ENCODE measurements around the gene GLE1. TPM values are rescaled to one million over a fixed set of nuclear protein-coding genes. Genes with fewer than 3 reads are reported as not detected.
A peak's percentile ranks its signal among the peaks of the same experiment; 100 is the strongest.

The GLE1 gene
- total and polyA plus RNA-seq, 7 donors: 17.6 to 29.4 (median 20.8) TPM

DNA sequence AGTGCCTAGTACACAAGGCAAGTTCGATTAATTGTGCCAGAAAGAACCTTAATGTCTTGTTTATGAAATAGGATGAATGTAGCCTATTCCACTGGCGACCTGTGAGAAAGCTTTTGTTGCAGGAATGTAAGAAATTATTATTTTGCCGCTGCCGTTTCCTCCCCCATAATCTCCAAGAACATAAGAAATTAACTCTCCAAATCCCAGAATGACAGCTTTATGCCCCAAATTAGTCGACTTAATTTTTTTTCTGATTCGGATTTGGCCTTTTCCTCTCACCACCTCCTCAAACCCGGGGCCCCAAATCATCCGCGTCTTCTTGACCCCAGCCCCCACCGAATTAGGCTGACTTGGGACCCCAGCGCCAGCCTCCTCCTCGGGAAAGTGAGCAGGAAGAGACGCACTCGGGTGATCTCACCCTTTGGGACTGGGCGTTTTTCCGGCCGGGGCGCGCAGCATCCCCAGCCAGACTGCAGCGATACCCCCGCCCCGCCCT lies 47.2 kb downstream of the GLE1 start:
- H3K4me1 ChIP-seq: peaks cover 0 to 69% (median 62%) of the 10 kb centered on the region in 4 donors
- intact Hi-C loops (cut with DNase I): loop anchor here (5.0 kb wide), 3 partner anchors 136 to 266 kb away; partner anchors contain the start of genes ENDOG, SET and URM1
- no peak for DNase-seq
- no peaks in the 10 kb centered on the region for H3K27me3 ChIP-seq
- 4 to 6% methylated on average over 22 of the region's 22 CpGs for WGBS, 2 donors
- peak overlapping the region; percentile 98 to 100 (median 98) for H3K27ac ChIP-seq
- peak; percentile 47 to 64 for TF ChIP-seq POLR2A (IDR thresholded peaks at IDR 0.05)
- TF ChIP-seq EP300 (IDR thresholded peaks at IDR 0.05): no peak
- TF ChIP-seq POLR2AphosphoS5 (IDR thresholded peaks at IDR 0.05): peak; percentile 68 to 87 (median 84)
- peak overlapping the region; percentile 60 to 100 (median 95) for H3K4me3 ChIP-seq
- H3K9me3 ChIP-seq: no peaks in the 10 kb centered on the region
- no peaks in the 10 kb centered on the region for H3K36me3 ChIP-seq

DNA sequence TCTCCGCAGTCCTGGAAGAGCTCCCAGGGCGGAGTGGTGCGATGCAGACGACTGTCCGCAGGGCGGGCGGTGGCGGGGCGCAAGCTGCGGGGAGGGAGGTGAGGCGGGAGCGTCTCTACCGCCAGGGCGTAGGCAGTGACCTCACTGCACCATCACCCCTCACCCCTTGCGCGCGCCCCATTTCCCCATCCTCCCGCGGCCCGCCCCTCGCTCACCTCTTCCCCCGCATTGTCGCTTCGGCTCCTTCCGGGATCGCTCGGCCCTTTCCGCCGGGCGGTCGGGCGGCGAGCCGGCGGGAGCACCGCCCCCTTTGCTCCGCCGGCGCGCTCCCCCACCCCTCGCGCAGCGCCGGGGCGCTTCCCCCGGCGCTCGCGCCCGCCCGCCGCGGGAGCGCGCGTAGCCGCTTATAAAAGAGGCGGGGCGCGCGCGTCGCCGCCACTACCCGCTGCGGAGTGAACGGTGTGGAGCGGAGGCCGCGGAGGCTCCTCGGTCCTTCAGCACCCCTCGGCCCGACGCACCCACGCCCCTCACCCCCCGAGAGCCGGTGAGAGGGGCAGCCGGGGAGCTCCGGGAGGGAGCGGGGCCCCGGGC lies 47.7 kb downstream of the GLE1 start, which contains the start of gene SPTAN1:
TSS of gene SPTAN1 (plus strand) at position 435 of the 591 bp plus-strand sequence. CDS start 14,154 bp downstream, outside the sequence.
- 1% methylated on average over 81 of the region's 81 CpGs for WGBS, 2 donors
- TF ChIP-seq, protein P1, sequence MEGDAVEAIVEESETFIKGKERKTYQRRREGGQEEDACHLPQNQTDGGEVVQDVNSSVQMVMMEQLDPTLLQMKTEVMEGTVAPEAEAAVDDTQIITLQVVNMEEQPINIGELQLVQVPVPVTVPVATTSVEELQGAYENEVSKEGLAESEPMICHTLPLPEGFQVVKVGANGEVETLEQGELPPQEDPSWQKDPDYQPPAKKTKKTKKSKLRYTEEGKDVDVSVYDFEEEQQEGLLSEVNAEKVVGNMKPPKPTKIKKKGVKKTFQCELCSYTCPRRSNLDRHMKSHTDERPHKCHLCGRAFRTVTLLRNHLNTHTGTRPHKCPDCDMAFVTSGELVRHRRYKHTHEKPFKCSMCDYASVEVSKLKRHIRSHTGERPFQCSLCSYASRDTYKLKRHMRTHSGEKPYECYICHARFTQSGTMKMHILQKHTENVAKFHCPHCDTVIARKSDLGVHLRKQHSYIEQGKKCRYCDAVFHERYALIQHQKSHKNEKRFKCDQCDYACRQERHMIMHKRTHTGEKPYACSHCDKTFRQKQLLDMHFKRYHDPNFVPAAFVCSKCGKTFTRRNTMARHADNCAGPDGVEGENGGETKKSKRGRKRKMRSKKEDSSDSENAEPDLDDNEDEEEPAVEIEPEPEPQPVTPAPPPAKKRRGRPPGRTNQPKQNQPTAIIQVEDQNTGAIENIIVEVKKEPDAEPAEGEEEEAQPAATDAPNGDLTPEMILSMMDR (IDR thresholded peaks at IDR 0.05): peak in 2 of 4 experiments; percentile 30 to 36
- TF ChIP-seq POLR2AphosphoS5 (IDR thresholded peaks at IDR 0.05) (peak; percentile 97 to 99 (median 98)), EP300 (IDR thresholded peaks at IDR 0.05) (peak in 1 of 4 donors; percentile 16), POLR2A (IDR thresholded peaks at IDR 0.05) (peak; percentile 75 to 89)

DNA sequence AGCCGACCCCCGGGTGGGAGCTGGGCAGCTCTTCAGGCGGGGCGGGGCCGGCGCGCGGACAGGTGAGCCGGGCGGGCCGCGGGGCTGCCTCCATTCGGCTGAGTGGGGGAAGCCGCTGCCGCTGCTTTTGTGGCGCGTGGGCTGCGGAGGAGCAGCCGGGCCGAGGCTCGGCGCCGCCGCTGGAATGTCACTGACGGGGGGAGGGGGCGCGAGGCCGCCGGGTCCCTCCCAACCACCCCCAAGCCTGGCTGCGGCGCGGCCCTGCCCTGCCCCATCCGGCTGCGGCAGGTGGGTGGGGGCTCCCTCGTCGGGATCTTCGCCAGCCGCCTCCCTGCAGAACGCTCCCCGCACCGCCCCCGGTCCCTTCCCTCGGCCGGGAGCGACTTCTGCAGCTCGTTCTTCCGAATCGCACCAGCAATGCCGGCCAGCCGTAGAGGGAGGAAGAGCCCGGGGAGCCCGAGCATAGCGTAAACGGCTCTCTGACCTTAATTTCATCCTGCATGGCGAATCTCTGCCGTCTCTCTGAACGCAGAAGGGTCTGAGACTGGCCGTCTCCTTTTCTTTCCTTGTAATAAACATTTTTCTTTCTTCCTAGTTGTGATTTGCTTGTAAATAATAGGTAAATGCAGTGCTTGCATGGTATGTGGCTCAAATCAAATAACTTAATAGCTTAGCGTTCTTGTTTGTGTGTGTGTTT lies 48.4 kb downstream of the GLE1 start:
- no peaks in the 10 kb centered on the region for H3K36me3 ChIP-seq
- WGBS, 2 donors: 0 to 1% methylated on average over 59 of the region's 59 CpGs
- TF ChIP-seq, protein P1 (IDR thresholded peaks at IDR 0.05): no peak
- no peak for TF ChIP-seq POLR2AphosphoS5 (IDR thresholded peaks at IDR 0.05)
- TF ChIP-seq EP300 (IDR thresholded peaks at IDR 0.05): no peak
- no peak for TF ChIP-seq POLR2A (IDR thresholded peaks at IDR 0.05)
- intact Hi-C loops (cut with DNase I): loop anchor here (5.0 kb wide), 3 partner anchors 134 to 264 kb away; partner anchors contain the start of genes ENDOG, SET and URM1
- DNase-seq: peak; percentile 79
- peak overlapping the region; percentile 98 to 100 (median 98) for H3K27ac ChIP-seq
- H3K27me3 ChIP-seq: no peaks in the 10 kb centered on the region
- peak overlapping the region; percentile 86 to 100 (median 95) for H3K4me3 ChIP-seq
- H3K4me1 ChIP-seq: peaks cover 0 to 78% (median 66%) of the 10 kb centered on the region in 4 donors
- no peaks in the 10 kb centered on the region for H3K9me3 ChIP-seq

More for the DNA sequence above, 47.7 kb downstream of the GLE1 start, which contains the start of gene SPTAN1:
- H3K4me3 ChIP-seq: peak within 1 kb of the TSS; percentile 86 to 100 (median 95)
- H3K9me3 ChIP-seq: no peaks in the 10 kb centered on the region
- peak; percentile 96 for DNase-seq
- peak within 1 kb of the TSS; percentile 98 to 100 (median 98) for H3K27ac ChIP-seq
- peaks cover 0 to 74% (median 64%) of the 10 kb centered on the region in 4 donors for H3K4me1 ChIP-seq
- H3K27me3 ChIP-seq: no peaks in the 10 kb centered on the region
- no peaks in the 10 kb centered on the region for H3K36me3 ChIP-seq
- intact Hi-C loops (cut with DNase I): loop anchor here (5.0 kb wide), 3 partner anchors 135 to 265 kb away; partner anchors contain the start of genes ENDOG, SET and URM1

DNA sequence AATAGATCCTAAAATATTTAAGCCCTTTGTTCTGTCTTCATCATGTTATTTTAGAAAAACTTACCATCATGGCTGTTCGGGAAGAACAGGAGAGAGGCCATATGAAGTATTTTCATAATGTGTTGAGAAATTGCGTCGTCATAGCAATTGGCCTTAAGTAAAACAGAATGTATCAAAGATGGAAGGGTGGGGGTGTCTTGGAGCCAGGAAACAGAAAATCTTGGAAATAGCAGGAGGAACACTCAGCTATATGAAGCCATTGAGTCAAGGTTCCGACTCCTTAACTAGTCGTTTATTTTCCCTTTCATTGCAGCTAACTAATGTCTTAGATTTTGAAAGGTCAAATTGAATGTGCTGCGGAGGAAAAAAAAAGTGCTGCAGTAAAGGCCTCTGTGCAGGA lies 49.2 kb downstream of the GLE1 start:
- peak in 2 of 4 donors; percentile 11 to 22 for TF ChIP-seq POLR2AphosphoS5 (IDR thresholded peaks at IDR 0.05)
- TF ChIP-seq, protein P1 (IDR thresholded peaks at IDR 0.05): no peak
- Histone ChIP-seq H3K36me3 (no peaks in the 10 kb centered on the region), H3K4me3 (peak overlapping the region; percentile 86 to 100 (median 95)), H3K27ac (peak overlapping the region; percentile 98 to 100 (median 98)), H3K9me3 (no peaks in the 10 kb centered on the region), H3K4me1 (peaks cover 0 to 82% (median 73%) of the 10 kb centered on the region in 4 donors), H3K27me3 (no peaks in the 10 kb centered on the region)
- WGBS, 2 donors: 31 to 38% methylated on average over 6 of the region's 6 CpGs
- DNase-seq: no peak
- intact Hi-C loops (cut with DNase I): loop anchor here (5.0 kb wide), 3 partner anchors 134 to 264 kb away; partner anchors contain the start of genes ENDOG, SET and URM1

Measured in sigmoid colon (tissue), 7 donors.